C1 segment of cervical spinal cord (tissue), 14 donors: Measurements from ENCODE around the gene MYBL2.

Experiments
- DNase-seq, 14 donors: peaks; one replicate each; lab custom pipeline; 2025; lab: John Stamatoyannopoulos, UW

MYBL2 gene

DNA sequence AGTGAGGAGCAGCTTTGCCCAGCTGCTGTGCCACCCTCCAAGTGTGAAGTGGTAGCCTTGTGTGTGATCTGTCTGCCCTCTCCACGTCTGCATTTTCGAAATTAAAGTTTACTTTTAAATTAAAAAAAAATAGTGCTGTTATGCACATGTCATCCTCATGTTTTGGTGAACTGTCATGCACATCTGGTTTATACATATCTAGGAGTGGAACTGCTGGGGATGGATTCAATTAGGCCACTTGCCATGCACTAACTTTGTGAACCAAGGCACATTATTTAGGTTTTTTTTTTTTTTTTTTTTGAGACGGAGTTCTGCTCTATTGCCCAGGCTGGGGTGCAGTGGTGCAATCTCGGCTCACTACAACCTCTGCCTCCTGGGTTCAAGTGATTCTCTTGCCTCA is 56.3 kb downstream of the MYBL2 start:
- DNase-seq = no peak

DNA sequence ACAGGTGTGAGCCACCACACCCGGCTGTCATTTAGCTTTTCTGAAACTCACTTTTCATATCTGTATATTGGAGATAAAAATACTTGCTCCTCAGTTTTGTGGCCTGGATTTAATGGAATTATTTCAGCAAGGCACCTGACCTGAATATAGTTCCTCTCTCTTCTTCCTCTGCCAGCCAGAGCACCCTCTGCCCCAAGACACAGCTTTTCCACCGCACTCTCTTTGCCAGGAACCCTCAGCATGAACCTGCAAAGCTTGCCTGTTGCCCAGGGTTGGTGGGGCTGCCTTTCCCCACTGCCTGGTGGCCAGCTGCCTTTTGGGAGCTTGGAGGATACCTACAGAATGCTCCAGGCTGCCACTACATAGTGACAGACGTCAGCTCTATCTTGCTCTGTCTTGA is 56.8 kb downstream of the MYBL2 start:
- no peak for DNase-seq

- no peak for DNase-seq
Measured at GRCh38 chr20:43724383-43724782, 57.5 kb downstream of the MYBL2 start.

- no peak for DNase-seq
Measured at GRCh38 chr20:43725666-43726065, 58.8 kb downstream of the MYBL2 start.

- DNase-seq = no peak
Measured at GRCh38 chr20:43726333-43726732, 59.4 kb downstream of the MYBL2 start.

DNA sequence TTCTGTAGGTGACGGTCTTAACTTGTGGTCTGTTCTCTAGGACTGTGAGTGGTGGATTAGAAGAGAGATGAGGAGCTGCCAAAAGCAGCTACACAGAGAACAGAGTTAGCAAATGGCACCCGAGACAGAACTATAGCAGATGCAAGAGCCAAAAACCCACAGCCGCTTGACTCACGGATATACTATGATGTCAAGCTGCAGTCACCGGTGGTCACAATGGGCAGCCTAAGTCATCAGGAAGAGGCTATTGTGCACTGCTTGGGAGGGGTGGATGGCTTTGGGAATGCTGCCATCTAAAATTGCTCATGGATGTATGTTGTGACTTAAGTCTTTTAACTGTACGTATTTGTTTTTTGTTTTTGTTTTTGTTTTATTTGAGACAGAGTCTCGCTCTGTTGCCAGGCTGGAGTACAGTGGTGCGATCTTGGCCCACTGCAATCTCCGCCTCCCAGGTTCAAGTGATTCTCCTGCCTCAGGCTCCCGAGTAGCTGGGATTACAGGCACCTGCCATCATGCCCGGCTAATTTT is 60.0 kb downstream of the MYBL2 start, which contains the start of gene GTSF1L:
GTSF1L (minus strand) TSS at position 192 of the 528 bp plus-strand sequence. CDS start 308 bp downstream, outside the sequence.
- no peak for DNase-seq

DNA sequence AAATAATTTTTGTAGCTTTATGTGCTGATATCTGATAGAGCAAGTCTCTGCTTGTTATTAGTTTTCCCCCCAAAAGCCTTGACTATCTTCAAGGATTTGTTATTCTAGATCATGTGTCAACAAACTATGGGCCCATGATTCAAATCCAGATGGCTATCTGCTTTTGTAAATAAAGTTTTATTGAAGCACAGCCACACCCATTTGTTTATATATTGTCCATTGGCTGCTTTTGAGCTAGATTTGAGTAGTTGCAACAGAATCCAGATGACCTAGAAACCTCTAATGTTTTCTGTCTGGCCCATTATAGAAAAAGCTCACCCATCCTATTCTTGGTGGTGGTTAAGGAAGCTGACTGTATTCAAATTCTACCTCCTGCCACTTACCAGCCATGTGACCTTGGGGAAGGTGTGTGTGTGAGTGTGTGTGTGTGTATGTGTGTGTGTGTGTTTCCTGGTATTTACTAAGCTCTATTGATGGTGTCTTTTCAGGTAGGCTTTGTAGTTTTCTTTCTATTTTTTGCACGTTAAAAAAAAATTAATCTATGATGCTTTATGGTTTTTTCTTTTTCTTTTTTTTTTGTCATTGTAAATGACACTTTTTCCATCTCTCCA is 61.2 kb downstream of the MYBL2 start:
- DNase-seq = no peak

DNA sequence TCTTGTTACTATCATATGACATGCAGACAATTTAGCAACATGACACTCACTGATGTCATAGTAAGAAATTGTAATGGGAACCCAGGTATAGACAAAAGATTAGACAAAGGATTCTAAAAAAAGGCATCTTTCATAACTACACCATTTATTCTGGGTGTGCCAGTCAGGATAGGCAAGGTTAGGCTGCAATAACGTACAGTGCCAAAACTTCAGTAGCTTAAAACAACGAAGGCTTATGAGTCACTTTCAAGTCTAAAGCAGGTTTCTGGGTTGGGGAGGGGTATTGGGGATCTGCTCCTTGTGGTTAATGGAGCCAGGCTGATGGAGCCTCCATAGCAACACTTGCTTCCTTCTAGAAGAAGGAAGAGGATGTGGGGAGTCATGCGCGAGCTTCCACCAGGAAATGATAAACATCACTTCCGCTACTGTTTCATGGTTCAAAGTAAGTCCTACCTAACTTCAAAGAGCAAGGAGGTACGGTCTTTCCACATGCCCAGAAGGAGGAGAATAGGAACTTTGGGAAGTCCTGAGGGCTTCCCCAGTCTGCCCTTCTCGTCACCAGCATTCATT is 61.9 kb downstream of the MYBL2 start:
- DNase-seq = no peak

- DNase-seq = no peak
Measured at GRCh38 chr20:43731469-43731868, 64.6 kb downstream of the MYBL2 start.

DNA sequence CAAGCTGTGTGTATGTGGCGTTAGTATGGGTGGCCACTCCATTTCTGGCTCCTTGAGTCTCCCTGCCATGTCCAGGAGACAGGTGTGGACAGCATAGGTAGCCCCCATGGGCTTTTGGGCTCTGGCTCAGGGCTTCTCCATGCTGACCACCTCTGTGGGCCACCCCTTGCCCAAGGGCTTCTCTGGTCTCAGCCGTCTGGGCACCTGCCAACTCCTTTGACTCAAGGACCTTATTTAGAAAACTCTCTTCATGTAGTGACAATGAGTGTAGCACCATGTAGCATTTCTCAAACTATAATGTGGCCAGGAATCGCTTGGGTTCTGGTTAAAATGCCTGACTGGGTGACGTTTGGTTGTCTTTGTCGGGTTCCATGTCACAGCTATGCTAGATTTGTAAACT is 65.0 kb downstream of the MYBL2 start:
- DNase-seq = no peak

- DNase-seq = no peak
Measured at GRCh38 chr20:43736588-43737158, 69.8 kb downstream of the MYBL2 start.

DNA sequence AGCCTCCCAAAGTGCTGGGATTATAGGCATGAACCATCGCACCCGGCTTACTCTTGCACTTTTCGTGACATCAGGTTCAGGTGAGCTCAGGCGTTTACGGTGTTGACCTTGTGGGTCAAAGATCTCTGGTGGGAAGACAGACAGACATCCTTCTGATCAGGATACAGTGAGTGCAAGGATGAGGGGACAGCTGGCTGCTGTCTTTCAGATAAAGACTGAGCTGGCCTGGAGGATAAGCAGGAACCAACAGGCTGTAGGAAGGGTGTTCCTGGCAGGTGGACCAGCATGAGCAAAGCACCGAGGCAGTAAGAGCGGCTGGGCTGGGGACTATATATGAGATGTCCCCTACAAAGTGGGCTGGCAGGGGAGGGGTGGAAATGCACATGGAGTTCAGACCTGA is 71.0 kb downstream of the MYBL2 start:
- DNase-seq = no peak

GRCh38 chr20:43739148-43739749 is 72.3 kb downstream of the MYBL2 start:
- no peak for DNase-seq

GRCh38 chr20:43740642-43741041 is 73.7 kb downstream of the MYBL2 start:
- DNase-seq = no peak

GRCh38 chr20:43744151-43744611 is 77.3 kb downstream of the MYBL2 start:
- DNase-seq = no peak

GRCh38 chr20:43744966-43745730 is 78.2 kb downstream of the MYBL2 start:
- no peak for DNase-seq

DNA sequence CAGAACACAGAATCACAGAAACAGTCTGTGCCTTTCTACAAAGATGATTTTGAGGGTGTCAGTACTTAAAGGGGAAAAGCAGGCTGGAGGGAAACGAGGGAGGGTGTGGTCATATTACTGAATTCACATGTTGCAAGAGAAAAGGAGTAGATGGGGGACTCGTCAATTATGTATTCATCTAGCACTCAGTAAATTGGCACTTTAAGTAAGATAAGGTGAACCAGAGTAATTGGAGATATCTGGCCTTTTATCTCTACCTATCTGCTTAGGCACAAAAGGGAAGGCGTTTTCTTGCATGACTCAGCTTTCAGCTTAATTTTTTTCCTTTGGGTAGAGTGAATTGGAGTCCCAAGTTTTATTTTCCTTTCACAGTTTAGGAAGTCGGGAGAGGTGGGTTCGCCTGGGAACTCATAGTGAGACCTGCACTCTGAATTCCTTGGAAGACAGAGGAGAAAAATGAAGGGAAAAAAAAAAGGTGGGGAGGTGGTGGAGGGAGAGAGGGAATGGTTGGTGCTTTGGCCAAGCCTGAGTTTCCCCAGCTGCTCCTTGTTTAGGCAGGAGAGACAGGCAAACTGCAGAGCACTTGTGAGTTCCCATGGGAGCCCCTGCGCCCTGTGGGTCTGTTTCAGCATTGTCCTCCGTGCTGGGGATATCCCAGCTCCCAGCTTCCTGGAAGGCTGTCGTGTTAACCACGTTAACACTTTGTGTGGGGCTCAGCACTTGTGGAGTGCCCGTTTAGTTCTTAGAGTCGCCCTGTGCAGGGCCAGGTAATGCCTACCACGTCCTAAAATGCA is 79.6 kb downstream of the MYBL2 start:
- DNase-seq = no peak

DNA sequence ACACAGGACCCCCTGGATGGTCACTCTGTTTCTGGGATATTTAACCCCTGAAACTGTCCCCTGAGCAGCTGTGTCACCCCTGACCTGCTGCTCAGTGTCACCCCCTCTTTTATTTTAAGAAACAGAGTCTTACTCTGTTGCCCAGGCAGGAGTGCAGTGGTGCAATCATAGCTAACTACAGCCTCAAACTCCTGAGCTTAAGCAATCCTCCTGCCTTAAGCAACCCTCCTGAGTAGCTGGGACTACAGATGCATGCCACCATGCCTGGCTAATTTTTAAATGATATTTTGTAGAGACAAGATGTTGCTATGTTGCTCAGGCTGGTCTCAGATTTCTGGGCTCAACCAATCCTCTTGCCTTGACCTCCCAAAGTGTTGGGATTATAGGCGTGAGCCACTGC is 81.4 kb downstream of the MYBL2 start:
- DNase-seq = no peak

DNA sequence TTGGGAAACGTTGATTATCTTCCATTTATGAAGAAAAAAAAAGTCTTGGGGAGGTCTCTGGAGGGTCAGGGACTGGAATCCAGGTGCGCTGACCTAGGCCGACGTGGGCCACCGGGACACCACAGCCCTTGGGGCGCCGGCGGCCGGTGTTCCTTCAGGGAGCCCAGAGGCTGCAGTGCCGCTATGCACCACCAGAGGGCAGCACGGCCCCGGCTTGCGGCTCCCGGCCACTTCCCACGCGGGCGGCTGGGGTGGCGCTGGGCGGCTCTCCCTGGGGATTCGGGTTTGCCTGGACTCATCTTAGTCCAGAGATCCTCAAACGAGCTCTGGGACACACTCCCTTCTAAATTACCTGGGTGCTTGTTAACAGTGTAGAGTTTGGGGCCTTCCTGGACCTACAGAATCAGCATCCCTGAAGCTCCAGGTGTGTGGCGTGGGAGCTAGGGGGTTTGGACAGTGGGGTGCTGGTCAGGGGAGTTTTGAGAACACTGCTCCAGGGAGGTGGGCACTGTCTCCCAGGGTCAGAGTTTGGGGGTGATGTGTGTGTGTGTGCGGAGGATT is 82.9 kb downstream of the MYBL2 start:
- DNase-seq = peak in 13 of 14 donors; percentile 5 to 78 (median 31)

DNA sequence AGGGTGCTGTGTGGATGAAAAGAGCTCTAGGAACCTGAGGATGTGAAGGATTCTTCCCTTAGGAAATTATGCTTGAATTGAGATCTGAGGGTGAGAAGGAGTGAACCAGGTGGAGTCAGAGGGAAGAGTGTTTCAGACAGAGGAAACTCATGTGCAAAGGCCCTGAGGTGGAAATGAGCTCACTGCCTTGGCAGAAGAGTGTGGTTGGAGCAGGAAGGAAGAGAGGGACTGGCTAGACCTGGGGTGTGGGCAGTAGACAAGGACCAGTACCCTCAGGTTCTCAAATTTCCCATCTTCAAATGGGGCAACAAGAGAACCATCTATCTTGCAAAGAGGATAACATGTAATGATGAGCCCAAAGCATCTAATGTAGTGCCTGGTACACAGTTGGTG is 83.9 kb downstream of the MYBL2 start:
- DNase-seq = no peak
